HFF-Myc (cell line): ENCODE measurements around the gene CD86.
"Not testable (repeated sequence)": the region's sequence is repeated elsewhere in the genome, so short reads cannot be mapped to it uniquely, and the experiment has no call there.

Experiments
- DNase-seq: peaks from one replicate; pipeline ENCODE4 v3.0.0-alpha.2; 2011; ENCODE audit warnings: low read depth; ENCODE audit errors: extremely low read depth
- H3K4me3 ChIP-seq: replicated peaks from 2 replicates; pipeline ENCODE4 v1.5.1; 2011; ENCODE audit warnings: low read depth, mild to moderate bottlenecking, control low read depth, low read length
- TF ChIP-seq, protein P1 (sequence below): IDR thresholded peaks from 2 replicates; pipeline ENCODE4 v1.5.1; 2012; ENCODE audit warnings: mild to moderate bottlenecking, low read depth, low read length, control low read depth; ENCODE audit errors: missing control alignments

CD86 gene

DNA sequence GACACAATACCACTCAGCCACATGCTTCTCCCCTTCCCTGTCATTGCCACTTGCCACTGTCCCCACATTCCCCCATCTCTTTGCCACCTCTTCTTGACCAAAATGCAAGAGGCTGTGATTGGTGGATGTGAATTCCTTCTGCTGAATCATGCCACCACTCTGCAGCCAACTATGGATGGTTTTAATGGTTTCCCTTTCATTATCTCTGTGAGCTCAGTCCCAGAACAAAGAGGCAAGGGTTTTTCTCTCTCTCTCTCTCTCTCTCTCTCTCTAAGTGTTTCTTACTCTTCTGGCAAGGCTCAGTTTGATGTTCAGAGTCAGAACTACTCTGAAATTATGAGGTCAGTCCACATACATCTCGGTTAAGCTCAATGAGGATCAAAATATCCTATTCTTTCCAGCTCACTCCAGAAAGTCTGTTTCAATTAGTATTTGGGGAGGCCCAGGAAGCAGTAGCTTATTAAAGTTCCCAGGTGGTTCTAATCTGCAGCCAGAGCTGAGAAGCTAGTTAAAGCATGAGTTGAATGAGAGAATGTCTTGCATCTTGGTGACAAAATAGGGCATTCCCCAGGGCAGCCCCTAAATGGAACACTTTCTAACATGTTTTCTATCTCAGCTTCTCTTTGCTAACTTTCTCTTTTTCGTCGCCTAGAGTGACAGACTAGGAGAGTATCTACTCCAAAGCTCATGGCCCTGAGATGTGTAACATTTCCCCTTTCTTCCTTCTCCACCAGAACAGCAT lies 24.6 kb upstream of the CD86 start:
- TF ChIP-seq, protein P1, sequence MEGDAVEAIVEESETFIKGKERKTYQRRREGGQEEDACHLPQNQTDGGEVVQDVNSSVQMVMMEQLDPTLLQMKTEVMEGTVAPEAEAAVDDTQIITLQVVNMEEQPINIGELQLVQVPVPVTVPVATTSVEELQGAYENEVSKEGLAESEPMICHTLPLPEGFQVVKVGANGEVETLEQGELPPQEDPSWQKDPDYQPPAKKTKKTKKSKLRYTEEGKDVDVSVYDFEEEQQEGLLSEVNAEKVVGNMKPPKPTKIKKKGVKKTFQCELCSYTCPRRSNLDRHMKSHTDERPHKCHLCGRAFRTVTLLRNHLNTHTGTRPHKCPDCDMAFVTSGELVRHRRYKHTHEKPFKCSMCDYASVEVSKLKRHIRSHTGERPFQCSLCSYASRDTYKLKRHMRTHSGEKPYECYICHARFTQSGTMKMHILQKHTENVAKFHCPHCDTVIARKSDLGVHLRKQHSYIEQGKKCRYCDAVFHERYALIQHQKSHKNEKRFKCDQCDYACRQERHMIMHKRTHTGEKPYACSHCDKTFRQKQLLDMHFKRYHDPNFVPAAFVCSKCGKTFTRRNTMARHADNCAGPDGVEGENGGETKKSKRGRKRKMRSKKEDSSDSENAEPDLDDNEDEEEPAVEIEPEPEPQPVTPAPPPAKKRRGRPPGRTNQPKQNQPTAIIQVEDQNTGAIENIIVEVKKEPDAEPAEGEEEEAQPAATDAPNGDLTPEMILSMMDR: no peak
- H3K4me3 ChIP-seq: no peak overlapping the region
- DNase-seq: peak; percentile 3

DNA sequence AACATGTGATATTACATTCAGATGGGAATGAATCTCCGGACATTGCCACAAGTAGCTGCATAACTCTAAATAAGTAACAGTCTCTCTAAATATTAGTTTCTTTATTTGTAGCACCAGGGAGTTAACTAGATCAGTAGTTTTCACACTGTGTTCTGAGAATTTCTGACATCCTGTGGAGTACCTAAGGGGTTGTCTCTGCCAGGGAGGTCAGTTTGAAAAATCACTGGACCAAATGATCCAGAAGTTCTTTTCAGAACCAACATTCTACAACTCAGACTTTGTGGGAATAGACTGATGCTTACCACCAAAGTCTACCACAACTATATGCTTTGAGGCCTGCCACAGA lies 24.1 kb upstream of the CD86 start:
- TF ChIP-seq, protein P1: no peak
- no peak overlapping the region for H3K4me3 ChIP-seq
- DNase-seq: no peak

DNA sequence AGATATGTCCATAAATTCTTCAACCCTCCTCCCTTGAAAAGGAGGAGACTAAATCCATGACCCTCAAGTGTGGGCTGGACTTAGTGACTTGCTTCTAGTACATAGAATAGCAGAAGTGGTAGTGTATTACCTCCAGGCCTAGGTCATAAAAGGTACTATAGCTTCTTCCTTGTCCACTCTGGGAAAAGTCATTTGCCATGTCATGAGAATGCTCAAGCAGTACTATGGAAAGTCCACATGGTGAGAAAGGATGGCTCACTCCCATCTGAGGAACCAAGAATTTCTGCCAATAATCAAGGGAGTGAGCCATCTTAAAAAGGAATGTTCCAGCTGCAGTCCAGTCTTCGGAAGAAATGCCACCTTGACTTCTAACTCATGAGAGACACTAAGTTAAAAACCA lies 22.6 kb upstream of the CD86 start:
- no peak for DNase-seq
- no peak overlapping the region for H3K4me3 ChIP-seq
- TF ChIP-seq, protein P1: no peak

DNA sequence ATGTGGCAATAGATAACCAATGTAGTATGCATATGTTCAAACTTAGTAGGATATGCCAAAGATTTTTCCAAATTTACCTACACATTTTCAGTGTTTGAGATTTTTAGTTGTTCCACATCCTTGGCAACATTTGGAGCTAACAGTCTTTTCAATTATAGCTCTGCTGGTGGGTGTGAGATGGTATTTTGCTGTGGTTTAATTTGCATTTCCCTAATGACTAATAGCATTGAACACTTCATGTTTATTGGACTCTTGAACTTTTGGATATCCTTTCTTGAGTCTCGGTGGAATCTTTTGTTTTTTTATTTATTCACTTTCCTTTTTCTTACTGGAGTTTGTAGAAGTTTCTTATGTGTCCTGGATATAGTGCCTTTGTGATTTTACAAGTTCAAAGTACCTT lies 22.1 kb upstream of the CD86 start:
- TF ChIP-seq, protein P1: no peak
- no peak for DNase-seq

DNA sequence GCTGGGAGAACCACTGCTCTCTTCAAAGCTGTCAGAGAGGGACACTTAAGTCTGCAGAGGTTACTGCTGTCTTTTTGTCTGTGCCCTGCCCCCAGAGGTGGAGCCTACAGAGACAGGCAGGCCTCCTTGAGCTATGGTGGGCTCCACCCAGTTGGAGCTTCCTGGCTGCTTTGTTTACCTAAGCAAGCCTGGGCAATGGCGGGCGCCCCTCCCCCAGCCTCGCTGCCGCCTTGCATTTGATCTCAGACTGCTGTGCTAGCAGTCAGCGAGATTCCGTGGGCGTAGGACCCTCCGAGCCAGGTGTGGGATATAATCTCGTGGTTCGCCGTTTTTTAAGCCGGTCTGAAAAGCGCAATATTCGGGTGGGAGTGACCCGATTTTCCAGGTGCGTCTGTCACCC lies 7.9 kb upstream of the CD86 start:
- DNase-seq, H3K4me3 ChIP-seq: not testable (repeated sequence)

More for the DNA sequence above, 22.1 kb upstream of the CD86 start:
- no peak overlapping the region for H3K4me3 ChIP-seq

DNA sequence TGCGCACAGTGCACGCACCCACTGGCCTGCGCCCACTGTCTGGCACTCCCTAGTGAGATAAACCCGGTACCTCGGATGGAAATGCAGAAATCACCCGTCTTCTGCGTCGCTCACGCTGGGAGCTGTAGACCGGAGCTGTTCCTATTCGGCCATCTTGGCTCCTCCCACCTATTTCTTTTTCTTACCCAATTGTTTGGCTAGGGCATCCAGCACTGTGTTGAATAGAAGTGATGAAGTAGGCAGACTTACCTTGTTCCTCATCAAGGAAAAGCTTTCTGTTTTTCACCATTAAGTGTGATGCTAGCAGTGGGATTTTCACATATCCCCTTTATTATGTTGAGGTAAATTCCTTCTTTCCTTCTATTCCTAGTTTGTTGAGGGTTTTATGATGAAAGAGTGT lies 7.4 kb upstream of the CD86 start:
- H3K4me3 ChIP-seq: not testable (repeated sequence)

DNA sequence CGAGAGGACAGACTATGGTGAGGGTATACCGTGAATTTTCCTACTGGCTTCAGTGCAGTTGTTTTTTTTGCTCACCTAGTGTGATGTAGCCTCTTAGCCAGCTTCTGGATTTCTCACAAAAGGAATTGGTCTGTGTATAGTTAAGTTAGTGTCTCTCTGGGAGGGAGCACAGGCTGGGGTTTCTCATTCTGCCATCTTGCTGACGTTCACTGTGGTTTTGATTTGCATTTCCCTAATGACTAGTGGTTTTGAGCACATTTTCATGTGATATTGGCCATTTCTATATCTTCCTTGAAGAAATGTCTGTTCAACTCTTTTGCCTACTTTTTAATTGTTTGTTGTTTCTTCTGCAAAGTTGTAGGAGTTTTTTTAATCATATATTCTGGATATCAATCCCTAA lies 2.2 kb upstream of the CD86 start:
- no peak for DNase-seq
- no peak overlapping the region for H3K4me3 ChIP-seq
- TF ChIP-seq, protein P1: no peak

More for the DNA sequence above, 7.4 kb upstream of the CD86 start:
- DNase-seq: not testable (repeated sequence)

DNA sequence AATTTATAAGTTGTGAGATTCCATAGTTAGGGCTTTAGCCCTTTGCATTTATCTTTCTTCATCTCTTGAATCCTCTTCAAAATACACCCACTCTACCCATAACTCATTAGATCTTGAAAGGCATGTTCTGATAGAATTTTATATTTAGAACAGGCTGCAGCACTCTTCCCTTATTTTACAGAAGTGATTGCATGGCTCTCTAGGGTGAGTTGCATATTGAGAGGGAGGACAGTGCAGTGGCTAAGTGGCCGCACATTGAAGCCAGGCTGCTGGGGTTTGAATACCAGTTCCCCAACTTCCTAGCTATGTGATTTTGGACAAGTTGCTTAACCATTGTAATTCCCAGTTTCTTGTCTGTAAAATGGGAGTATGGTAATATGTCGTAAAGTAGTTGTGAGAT lies 2.5 kb downstream of the CD86 start:
- no peak overlapping the region for H3K4me3 ChIP-seq
- TF ChIP-seq, protein P1: no peak
- no peak for DNase-seq
